ENCODE data around the gene RAB11FIP3. TPM values are rescaled to one million over a fixed set of nuclear protein-coding genes. Genes with fewer than 3 reads are reported as not detected.

The RAB11FIP3 gene
- total and polyA plus RNA-seq, 2 of the 13 experiments (the other 11 are each of a cell fraction or from before 2014, with no cell fraction given): 34.3 to 57.6 TPM

DNA sequence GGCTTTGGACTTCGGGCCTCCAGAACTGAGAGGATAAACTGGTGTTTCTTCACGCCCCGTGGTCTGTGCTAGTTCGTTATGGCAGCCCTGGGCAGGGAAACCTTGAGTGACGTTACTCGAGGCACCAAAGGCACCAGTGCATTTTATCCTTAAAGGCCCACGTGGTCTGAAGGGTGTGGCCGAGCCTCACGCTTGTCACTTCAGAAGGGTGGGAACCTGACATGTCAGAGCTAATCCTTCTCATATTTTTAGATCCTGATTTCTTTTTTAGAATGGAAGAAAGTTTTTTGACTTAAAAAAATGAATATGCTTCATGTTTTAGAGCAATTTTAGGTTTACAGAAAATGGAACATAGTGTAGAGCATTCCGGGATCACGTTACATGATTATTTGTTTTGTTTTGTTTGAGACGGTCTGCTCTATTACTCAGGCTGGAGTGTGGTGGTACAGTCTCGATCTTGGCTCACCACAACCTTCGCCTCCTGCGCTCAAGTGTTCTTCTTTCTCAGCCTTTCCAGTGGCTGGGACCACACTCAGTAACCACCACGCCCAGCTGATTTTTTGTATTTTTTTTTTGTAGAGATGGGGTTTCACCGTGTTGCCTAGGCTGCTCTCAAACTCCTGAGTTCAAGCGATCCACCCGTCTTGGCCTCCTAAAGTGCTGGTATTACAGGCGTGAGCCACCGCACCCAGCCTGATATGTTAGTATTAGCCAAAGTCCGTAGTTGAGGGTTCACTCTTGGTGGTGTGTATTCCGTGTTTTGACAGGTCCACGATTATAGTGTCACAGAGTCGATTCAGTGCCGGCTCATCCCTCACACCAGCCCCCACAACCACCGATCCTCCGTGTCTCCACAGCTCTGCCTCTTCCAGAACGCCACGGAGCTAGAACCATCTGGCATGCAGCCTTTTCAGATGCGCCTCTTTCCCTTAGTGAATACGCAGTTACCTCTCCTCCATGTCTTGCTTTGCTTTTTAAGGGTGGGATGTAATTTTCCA is 47.9 kb downstream of the RAB11FIP3 start (continued):
- TF ChIP-seq, protein P1, sequence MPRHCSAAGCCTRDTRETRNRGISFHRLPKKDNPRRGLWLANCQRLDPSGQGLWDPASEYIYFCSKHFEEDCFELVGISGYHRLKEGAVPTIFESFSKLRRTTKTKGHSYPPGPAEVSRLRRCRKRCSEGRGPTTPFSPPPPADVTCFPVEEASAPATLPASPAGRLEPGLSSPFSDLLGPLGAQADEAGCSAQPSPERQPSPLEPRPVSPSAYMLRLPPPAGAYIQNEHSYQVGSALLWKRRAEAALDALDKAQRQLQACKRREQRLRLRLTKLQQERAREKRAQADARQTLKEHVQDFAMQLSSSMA (CRISPR knock-in tag; IDR thresholded peaks at IDR 0.05): 0 out of 2 replicates have a peak, but pooled peaks have one; percentile 34
- TF ChIP-seq ZNF747 (CRISPR knock-in tag; IDR thresholded peaks at IDR 0.05; ENCODE audit: borderline replicate concordance): 0 out of 2 replicates have a peak, but pooled peaks have one; percentile 3
- 0 out of 2 replicates have a peak, but pooled peaks have one; percentile 22 for TF ChIP-seq BRD4 (CRISPR knock-in tag; IDR thresholded peaks at IDR 0.05)

- Histone ChIP-seq H3K4me1 (ENCODE audit: insufficient read depth, low read length) (peaks cover 55% of the 10 kb centered on the region), H4K20me1 (ENCODE audit: insufficient read depth, low read length) (no peaks in the 10 kb centered on the region), H3K4me2 (ENCODE audit: low read depth, low read length) (peak overlapping the region; percentile 88), H3K79me2 (ENCODE audit: insufficient read depth, low read length) (peaks cover 31% of the 10 kb centered on the region), H3K9ac (ENCODE audit: insufficient read depth, low read depth, low read length) (peak overlapping the region; percentile 69), H3K27me3 (ENCODE audit: control insufficient read depth in 1 of 2, insufficient read depth in 2 of 2, low read length in 2 of 2) (no peaks in the 10 kb centered on the region), H3K4me3 (replicated peaks in 1 of 3; ENCODE audit: insufficient read depth in 1 of 3, low read depth in 2 of 3, low read length in 3 of 3) (peak overlapping the region; percentile 64 to 73 (median 66)), H2AFZ (ENCODE audit: low read length) (no peak overlapping the region), H3K36me3 (replicated peaks in 1 of 2; ENCODE audit: control insufficient read depth in 1 of 2, insufficient read depth in 2 of 2, low read length in 2 of 2) (peaks cover 4 to 30% of the 10 kb centered on the region in 2 experiments; a peak in 4 of 5 replicates), H3K9me3 (ENCODE audit: low read length) (no peaks in the 10 kb centered on the region), H3K27ac (ENCODE audit: extremely low read length, insufficient read depth, low read length) (peak overlapping the region; percentile 79)
- intact Hi-C loops (cut with micrococcal nuclease; ENCODE audit: unreplicated experiment): loop anchor here (2.0 kb wide), 1 partner anchor 70 kb away; no protein-coding TSS in a partner anchor
- FAIRE-seq (peak; percentile 100), ATAC-seq (peak; percentile 86), DNase-seq (ENCODE audit: low spot score) (peak; percentile 87)
- ChIA-PET CTCF (ENCODE audit: low intra/inter-chr PET ratio, low total read pairs) (no interaction called here), POLR2A (interaction anchor here (0.6 to 2.9 kb wide), 23 partner anchors 9 to 94 kb away, joined by 3 to 21 read pairs (median 4); partner anchors contain the start of genes CAPN15, DECR2 and RAB11FIP3)
- in situ Hi-C loops (cut with HindIII; ENCODE audit: extremely low pct_ligation_motif_present, low pct_unique_long_range_greater_than_20kb): no loop called here
- no TSS peak for BruUV-seq (replicated peaks)
- 2% methylated on average over 18 of the region's 19 CpGs for WGBS (ENCODE audit: low lambda C conversion rate)
- TF ChIP-seq FOSL2 (CRISPR knock-in tag; IDR thresholded peaks at IDR 0.05): peak; percentile 49
- TF ChIP-seq ZNF691 (CRISPR knock-in tag; IDR thresholded peaks at IDR 0.05; ENCODE audit: borderline replicate concordance, low read depth): no peak
- no peak for TF ChIP-seq NKX3-1 (CRISPR knock-in tag; IDR thresholded peaks at IDR 0.05)
- TF ChIP-seq ZNF615 (CRISPR knock-in tag; IDR thresholded peaks at IDR 0.05; ENCODE audit: borderline replicate concordance): no peak
- TF ChIP-seq ZFX (CRISPR knock-in tag; IDR thresholded peaks at IDR 0.05; ENCODE audit: low read depth): peak; percentile 71; the same call in 1 of the 2 replicates
- no peak for TF ChIP-seq THYN1 (CRISPR knock-in tag; IDR thresholded peaks at IDR 0.05; ENCODE audit: borderline replicate concordance, low read depth)
- TF ChIP-seq SP2 (CRISPR knock-in tag; IDR thresholded peaks at IDR 0.05): no peak
- no peak for TF ChIP-seq ZBTB7B (CRISPR knock-in tag; IDR thresholded peaks at IDR 0.05)
- TF ChIP-seq, protein P2, sequence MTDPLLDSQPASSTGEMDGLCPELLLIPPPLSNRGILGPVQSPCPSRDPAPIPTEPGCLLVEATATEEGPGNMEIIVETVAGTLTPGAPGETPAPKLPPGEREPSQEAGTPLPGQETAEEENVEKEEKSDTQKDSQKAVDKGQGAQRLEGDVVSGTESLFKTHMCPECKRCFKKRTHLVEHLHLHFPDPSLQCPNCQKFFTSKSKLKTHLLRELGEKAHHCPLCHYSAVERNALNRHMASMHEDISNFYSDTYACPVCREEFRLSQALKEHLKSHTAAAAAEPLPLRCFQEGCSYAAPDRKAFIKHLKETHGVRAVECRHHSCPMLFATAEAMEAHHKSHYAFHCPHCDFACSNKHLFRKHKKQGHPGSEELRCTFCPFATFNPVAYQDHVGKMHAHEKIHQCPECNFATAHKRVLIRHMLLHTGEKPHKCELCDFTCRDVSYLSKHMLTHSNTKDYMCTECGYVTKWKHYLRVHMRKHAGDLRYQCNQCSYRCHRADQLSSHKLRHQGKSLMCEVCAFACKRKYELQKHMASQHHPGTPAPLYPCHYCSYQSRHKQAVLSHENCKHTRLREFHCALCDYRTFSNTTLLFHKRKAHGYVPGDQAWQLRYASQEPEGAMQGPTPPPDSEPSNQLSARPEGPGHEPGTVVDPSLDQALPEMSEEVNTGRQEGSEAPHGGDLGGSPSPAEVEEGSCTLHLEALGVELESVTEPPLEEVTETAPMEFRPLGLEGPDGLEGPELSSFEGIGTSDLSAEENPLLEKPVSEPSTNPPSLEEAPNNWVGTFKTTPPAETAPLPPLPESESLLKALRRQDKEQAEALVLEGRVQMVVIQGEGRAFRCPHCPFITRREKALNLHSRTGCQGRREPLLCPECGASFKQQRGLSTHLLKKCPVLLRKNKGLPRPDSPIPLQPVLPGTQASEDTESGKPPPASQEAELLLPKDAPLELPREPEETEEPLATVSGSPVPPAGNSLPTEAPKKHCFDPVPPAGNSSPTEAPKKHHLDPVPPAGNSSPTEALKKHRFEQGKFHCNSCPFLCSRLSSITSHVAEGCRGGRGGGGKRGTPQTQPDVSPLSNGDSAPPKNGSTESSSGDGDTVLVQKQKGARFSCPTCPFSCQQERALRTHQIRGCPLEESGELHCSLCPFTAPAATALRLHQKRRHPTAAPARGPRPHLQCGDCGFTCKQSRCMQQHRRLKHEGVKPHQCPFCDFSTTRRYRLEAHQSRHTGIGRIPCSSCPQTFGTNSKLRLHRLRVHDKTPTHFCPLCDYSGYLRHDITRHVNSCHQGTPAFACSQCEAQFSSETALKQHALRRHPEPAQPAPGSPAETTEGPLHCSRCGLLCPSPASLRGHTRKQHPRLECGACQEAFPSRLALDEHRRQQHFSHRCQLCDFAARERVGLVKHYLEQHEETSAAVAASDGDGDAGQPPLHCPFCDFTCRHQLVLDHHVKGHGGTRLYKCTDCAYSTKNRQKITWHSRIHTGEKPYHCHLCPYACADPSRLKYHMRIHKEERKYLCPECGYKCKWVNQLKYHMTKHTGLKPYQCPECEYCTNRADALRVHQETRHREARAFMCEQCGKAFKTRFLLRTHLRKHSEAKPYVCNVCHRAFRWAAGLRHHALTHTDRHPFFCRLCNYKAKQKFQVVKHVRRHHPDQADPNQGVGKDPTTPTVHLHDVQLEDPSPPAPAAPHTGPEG (CRISPR knock-in tag; IDR thresholded peaks at IDR 0.05): no peak
Observed at GRCh38 chr16:474420-475122, 49.1 kb downstream of the RAB11FIP3 start.
